ENCODE results near the gene RPIA. TPM values are rescaled to one million over a fixed set of nuclear protein-coding genes. Genes with fewer than 3 reads are reported as not detected.

Gene RPIA
- total and polyA plus RNA-seq, 10 donors = 11.3 to 43.2 (median 25.2) TPM

- Histone ChIP-seq H3K27me3 (replicated peaks in 1 of 7) (no peaks in the 10 kb centered on the region), H3K36me3 (no peaks in the 10 kb centered on the region), H3K4me1 (peaks cover 0 to 7% (median 3%) of the 10 kb centered on the region in 6 donors), H3K27ac (no peak overlapping the region), H3K9me3 (no peaks in the 10 kb centered on the region), H3K4me3 (no peak overlapping the region)
- TF ChIP-seq POLR2A (IDR thresholded peaks at IDR 0.05) (no peak), CTCF (IDR thresholded peaks at IDR 0.05 in 8 of 11, conservative IDR thresholded peaks at IDR 0.05 in 3 of 11) (no peak), POLR2AphosphoS5 (IDR thresholded peaks at IDR 0.05) (no peak)
- intact Hi-C loops (cut with DNase I; ENCODE audit: low total_unique reads) = no loop called here
- 84 to 100% (median 93%) methylated on average over 2 of the region's 2 CpGs for WGBS, 5 donors
- DNase-seq = no peak
Observed at GRCh38 chr2:88667219-88667618, 24.3 kb upstream of the RPIA start.

GRCh38 chr2:88668862-88669261, 22.6 kb upstream of the RPIA start:
- H3K27ac ChIP-seq = no peak overlapping the region
- 92 to 100% (median 98%) methylated on average over 2 of the region's 2 CpGs for WGBS, 5 donors
- no peaks in the 10 kb centered on the region for H3K27me3 ChIP-seq (replicated peaks in 1 of 7)
- TF ChIP-seq CTCF (IDR thresholded peaks at IDR 0.05 in 8 of 11, conservative IDR thresholded peaks at IDR 0.05 in 3 of 11) (no peak), POLR2AphosphoS5 (IDR thresholded peaks at IDR 0.05) (no peak), POLR2A (IDR thresholded peaks at IDR 0.05) (no peak)
- intact Hi-C loops (cut with DNase I; ENCODE audit: low total_unique reads) = no loop called here
- no peaks in the 10 kb centered on the region for H3K36me3 ChIP-seq
- peaks cover 0 to 8% (median 3%) of the 10 kb centered on the region in 6 donors for H3K4me1 ChIP-seq
- no peaks in the 10 kb centered on the region for H3K9me3 ChIP-seq
- no peak overlapping the region for H3K4me3 ChIP-seq
- DNase-seq = no peak

- WGBS, 5 donors = 61 to 77% (median 70%) methylated on average over 6 of the region's 6 CpGs
- Histone ChIP-seq H3K27me3 (replicated peaks in 1 of 7) (no peaks in the 10 kb centered on the region), H3K27ac (no peak overlapping the region), H3K4me1 (peaks cover 0 to 8% (median 3%) of the 10 kb centered on the region in 6 donors), H3K36me3 (no peaks in the 10 kb centered on the region), H3K4me3 (no peak overlapping the region), H3K9me3 (no peaks in the 10 kb centered on the region)
- TF ChIP-seq POLR2AphosphoS5 (IDR thresholded peaks at IDR 0.05) (no peak), CTCF (IDR thresholded peaks at IDR 0.05 in 8 of 11, conservative IDR thresholded peaks at IDR 0.05 in 3 of 11) (peak; percentile 37 to 74 (median 61)), POLR2A (IDR thresholded peaks at IDR 0.05) (no peak)
- DNase-seq = no peak
- intact Hi-C loops (cut with DNase I; ENCODE audit: low total_unique reads) = loop anchor here (5.0 kb wide), 1 partner anchor 77 kb away; no protein-coding TSS in a partner anchor
Observed at GRCh38 chr2:88669482-88670214, 21.8 kb upstream of the RPIA start.

GRCh38 chr2:88671786-88672427, 19.6 kb upstream of the RPIA start:
- no peaks in the 10 kb centered on the region for H3K27me3 ChIP-seq (replicated peaks in 1 of 7)
- H3K27ac ChIP-seq = no peak overlapping the region
- H3K36me3 ChIP-seq = no peaks in the 10 kb centered on the region
- H3K9me3 ChIP-seq = no peaks in the 10 kb centered on the region
- WGBS, 5 donors = 49 to 52% (median 51%) methylated on average over 11 of the region's 11 CpGs
- H3K4me1 ChIP-seq = peaks cover 0 to 8% (median 3%) of the 10 kb centered on the region in 6 donors
- intact Hi-C loops (cut with DNase I; ENCODE audit: low total_unique reads) = loop anchor here (5.0 kb wide), 1 partner anchor 80 kb away; no protein-coding TSS in a partner anchor
- no peak for DNase-seq
- no peak overlapping the region for H3K4me3 ChIP-seq
- no peak for TF ChIP-seq POLR2A (IDR thresholded peaks at IDR 0.05)
- TF ChIP-seq POLR2AphosphoS5 (IDR thresholded peaks at IDR 0.05) = no peak
- TF ChIP-seq CTCF (IDR thresholded peaks at IDR 0.05 in 8 of 11, conservative IDR thresholded peaks at IDR 0.05 in 3 of 11) = peak; percentile 47 to 87 (median 78)
